GM19328 (cell line): Measurements from ENCODE around the gene MRPS14.
A peak's percentile ranks its signal among the peaks of the same experiment; 100 is the strongest.
"Not testable (repeated sequence)": the region's sequence is repeated elsewhere in the genome, so short reads cannot be mapped to it uniquely, and the experiment has no call there.

Experiments used
- ATAC-seq: cut with Tn5 transposase; IDR thresholded peaks from one replicate; pipeline ENCODE4 v1.9.1; 2021; ENCODE audit warnings: mild to moderate bottlenecking, moderate library complexity; ENCODE audit not compliant: unreplicated experiment

The MRPS14 gene

DNA sequence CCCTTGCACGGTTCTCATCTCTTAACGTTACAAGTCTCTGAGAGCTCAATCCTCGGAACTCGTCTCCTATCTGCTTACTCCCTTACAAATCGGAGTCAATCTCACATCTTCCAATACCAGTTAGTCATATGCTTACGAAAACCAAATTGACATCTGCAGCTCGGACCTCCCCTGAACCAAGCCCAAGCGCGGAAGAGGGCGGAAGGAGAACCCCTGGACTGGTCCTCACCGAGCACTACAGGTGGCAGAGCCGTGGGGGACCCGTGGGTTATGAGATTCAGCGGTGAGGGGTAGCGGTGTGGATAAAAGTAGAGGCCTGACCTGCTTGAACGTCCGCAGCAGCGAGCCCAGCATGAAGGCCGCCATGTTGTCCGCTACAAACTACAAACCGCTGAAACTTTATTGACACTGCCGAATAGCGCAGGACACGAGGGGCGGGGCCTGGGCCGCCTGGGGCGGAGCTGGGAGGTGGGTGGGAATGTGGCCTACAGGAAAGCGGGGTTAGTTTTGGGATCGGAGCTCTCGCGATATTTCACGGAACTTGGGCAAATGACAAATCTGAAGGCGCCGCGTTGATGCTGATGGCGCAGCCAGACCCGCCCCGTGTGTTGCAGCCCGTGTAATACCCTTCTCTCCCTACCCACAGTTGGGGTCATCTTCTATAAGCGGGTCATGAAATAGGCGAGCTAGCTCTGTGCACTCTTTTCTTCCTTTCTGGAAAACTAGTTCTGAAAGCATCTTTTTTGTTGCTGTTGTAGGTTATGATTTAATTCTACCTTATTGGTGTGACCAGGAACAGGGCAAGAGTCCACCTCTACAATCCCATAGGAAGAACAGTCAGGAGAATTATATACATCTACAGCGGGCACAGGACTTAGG is at the start of gene MRPS14:
TSS of gene MRPS14 (minus strand) at position 383 of the 879 bp plus-strand sequence. CDS start at position 366, 17 bp downstream.
- peak; percentile 83 for ATAC-seq

DNA sequence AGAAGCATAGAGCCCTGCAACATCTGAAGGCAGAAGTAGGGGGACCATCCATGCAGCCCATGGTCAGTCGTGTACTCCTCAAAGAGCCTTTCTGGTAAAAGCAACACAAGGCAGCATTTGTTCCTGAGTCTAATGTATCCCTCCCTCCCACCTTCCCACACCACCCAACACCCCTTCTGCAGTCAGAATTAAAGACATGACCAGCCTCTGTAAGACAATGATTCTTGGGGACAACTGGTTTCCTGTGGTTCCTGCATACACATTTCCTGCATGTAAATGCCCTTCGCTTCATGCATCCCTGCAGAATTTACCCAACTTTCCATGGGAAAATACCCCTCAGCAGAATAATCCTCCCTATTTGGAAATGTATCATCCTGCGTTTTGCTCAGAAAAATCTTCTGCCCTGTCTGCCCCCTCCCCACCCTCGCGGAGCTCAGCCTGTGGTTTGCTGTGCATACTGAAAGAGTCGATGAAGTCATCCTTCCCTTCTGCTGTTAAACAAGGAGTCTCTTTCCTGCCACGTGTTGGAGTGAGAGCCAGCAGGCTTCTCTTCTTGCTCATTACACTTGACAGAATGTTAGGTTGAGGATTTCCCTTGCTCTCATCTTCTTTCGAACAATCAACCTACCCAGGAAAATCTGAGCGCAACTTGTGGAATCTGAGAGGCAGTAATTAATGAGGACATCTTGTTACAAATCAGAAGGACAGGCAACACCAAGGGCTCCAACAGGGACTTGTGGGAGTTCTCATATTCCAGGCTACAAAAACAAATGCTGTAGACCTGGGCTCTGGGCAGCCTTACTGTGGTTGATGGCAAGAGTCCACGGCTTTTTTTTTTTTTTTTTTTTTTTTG is 49.1 kb upstream of the MRPS14 start:
- no peak for ATAC-seq

DNA sequence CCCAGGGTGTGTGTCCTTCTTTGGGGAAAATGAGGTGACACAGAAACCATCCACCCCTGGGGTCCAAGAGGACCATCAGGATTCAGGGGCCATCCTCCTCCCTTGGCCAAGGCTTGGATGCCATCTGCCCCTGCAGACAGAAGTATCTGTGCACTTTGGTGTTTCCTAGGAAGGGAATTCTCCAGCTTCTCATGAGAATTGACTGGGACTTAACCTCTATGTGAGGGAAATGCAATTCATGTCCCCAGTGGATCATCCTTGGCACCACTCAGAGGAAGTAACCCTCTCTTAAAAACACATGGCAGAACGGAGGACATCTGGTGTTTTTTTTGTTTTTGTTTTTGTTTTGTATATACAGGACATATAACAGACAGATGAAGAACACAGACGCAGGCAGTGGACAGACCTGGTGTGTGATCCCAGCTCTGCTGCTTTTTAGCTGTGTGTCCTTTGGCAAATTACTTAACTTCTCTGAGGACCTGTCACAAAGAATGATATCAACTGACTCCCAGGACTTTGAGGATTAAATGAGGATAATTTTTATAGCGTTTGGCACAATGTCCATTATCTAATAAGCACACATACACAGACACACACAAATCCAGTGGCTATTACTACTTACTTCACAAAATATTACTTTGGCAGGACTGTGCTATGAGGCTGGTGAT is 48.2 kb upstream of the MRPS14 start:
- ATAC-seq = no peak

DNA sequence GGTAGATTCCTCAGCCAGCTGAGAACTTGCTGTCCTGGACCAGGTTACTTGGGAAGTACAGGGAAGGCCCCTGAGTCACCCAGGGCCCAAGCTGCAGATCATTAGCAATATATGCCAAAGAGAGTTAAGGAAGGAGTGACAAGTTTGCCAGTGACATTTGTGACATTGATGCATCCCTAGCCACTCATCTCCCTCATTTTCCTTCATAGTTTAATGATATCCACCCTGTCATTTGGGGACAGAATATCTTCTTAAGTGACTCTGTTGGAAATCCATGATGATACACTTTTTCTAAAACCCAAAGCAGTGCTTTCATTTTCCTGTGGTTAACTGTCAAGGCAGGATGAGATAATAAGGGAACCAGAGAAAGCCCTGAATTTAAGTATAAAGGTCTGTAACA is 47.6 kb upstream of the MRPS14 start:
- no peak for ATAC-seq

DNA sequence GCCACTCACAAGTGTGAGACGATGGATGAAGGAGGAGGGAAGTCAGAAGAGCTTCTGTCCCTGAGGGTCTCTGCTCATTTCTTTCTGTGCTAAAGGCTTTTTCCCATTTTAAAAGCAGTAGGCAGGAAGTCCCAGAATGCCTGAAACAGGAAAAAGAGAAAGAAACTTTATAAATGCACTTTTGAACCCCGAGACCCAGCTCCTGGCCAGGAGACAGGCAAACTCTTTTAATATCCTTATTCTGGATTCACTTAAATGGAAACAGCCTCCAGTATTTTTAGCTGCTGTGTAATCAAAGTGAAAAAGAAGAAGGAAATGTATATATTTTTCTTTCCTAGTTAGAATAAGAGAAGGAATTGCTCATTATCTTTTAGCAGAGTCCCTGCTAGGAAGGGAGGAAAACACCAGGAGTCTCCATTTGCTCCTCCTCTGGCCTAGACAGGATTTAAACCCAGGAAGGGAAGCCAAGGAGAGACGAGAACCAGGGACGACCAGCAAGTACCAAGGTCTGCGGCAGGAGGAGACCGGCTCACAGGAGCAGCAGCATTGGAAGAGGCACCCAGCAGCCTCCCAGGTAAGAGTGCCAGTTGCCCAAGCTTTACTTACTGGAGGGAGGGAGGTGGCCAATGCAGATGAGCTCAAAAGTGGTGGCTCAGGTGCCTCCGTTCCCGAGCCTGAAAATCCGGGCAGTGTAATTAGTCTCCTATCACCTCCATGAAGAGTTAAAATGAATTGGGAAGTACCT is 44.3 kb upstream of the MRPS14 start, which contains the start of gene TNN:
TSS of gene TNN (plus strand) at position 472 of the 745 bp plus-strand sequence. CDS start 9,586 bp downstream, outside the sequence.
- ATAC-seq = no peak

DNA sequence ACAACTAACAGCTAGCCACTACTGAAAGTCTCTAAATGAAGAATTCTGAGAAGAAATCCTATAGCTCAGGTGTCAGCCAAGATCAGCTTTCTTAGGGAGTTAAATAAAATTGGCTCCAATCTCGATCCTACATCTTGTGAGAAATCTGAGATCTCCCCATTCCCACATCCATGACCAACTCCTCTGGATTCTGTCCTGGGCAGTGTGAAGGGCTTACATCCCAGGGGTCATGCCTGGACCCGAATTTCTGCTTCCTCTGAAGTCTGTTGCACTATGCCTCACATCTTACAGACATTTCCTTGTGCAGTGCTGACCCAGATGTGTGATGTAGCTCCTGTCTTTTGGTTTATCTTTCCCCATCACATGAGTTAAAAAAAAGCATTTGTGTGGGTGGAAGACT is 39.6 kb upstream of the MRPS14 start:
- ATAC-seq = no peak

DNA sequence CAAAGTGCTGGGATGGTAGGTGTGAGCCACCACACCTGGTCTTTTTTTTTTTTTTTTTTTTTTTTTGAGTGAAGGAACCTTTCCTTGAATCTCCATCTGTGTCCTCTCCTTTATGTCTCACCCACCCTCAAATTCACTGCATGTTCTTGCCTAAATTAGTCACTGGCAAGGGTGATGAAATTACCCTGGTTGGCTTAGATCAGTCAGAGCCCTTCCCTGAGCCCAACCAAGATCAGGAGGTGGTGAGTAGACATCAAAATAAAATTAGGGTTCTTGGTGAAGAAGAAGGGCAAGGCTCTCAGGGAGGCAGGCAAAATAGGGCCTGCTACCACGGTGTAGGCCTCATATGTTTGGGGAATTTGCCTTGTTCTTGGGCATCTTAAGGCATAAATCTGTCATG is 39.1 kb upstream of the MRPS14 start:
- ATAC-seq = no peak

DNA sequence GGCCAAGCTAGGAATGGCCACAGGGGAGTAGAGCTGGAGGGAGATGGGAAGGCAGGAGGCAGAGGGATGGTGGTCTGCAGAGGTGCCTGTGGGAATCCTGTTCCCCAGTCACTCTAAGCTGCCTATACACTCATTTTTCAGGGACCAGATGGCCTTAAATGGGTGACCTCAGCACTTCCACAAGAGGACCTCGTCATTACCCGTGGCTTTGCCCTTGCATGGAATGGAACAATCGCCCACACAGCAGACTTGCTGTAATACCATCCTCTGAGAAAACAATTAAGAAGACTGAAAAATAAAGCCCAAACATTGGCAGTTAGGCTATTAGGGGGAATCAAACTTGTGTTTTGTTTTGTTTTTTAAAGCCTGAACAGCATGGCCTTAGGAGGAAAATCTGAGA is 31.5 kb upstream of the MRPS14 start:
- no peak for ATAC-seq

DNA sequence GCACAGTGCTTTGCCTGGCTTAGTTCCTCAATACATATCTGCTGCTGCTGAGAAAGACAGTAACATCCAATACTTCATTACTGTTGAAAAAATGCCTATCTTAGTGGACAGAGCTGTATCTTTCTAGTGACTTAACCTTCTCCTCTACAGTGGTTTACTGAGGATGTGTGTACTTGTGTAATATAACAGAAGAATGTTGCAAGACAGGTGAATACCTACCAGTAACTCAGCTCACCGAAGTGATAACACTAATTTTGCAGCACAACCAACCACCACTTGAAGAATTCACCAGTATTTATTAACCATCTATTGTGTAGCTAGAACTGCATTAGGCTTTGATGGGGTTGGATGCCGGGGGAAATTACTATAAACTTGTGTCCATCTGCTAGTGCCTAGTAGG is 27.8 kb upstream of the MRPS14 start:
- ATAC-seq = no peak

DNA sequence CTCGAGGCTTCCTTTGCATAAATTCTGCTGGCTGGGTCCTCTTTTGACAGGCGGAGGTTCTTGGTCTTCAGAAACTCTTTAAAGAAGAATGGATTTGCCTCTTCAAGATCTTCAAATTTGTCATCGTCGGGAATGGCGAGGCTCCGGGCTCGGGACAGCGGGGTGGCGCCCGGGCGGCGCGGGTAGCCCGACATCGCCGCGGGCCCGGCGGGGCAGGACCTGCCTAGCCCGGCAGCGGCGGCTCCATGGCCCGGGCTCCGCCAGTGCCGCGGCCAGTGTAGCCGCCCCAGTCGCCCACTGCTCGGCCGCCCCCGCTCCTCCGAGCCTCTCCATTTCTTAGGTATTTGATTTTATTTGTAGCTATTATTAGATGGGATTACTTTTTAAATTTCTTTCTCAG is 22.3 kb upstream of the MRPS14 start:
- no peak for ATAC-seq

DNA sequence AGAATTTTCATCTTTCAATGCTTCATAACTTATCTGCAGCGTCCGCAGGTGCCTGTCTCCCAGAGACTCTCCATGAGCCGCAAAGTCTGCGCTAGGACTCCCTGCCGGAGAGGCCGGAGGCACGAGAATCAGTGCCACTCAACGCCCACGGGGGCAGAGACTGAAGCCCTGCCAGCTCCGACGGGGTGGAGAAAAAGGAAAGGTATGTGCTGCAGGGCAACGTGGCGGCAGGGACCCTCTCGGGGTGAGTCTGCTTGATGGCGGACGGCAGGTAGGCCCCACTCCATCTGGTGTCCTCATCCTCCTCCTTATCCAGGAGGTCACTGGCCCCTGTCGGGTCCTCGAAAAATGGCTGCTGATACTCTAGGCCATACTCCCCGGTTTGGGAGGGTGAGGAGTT is 21.9 kb upstream of the MRPS14 start:
- no peak for ATAC-seq

DNA sequence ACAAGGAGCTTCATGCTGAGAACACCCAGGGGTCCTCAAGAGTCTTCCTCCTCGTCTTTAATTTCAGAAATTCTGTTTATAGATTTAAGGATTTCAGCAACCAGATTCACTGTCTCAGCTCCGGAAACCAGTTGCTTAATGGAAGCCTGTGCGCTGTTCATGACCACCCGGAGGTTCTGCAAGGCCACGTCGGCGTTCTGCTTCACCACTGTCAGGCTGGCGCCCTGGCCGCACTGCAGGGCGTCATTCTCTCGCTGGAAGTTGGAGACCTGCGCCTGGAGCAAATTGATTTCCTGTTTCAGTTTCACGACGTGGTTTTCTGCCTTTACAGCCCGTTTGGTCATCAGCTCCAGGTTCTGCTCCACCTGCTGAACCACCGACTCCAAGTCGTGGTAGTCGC is 21.4 kb upstream of the MRPS14 start:
- not testable (repeated sequence) for ATAC-seq

DNA sequence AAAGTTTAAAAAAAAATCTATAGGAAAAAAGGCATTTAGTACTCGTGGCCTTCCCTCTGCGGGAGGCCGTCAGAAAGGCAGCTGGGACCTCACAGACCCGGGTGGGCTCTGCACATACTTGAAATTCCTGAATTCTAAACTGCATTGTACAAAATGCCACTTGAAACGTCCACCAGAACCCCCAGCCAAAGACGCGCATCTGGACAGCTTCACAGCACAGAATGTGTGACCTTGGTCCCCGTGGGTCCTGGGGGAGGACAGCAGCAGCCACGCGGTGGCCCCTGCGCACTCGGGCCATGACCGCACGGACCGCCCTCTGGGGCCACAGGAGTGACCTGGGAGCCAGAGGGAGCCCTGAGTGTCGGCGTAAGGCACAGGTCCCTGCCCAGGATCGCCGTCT is 20.6 kb upstream of the MRPS14 start:
- no peak for ATAC-seq

DNA sequence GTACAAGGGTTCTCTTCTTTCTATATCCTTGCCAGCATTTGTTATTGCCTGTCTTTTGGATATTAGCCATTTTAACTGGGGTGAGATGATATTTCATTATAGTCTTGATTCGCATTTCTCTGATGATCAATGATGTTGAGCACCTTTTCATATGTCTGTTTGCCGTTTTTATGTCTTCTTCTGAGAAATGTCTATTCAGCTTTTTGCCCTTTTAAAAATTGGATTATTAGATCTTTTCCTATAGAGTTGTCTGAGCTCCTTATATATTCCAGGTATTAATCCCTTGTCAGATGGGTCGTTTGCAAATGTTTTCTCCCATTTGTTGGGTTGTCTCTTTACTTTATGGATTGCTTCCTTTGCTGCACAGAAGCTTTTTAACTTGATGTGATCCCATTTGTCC is 19.4 kb upstream of the MRPS14 start:
- ATAC-seq = no peak

DNA sequence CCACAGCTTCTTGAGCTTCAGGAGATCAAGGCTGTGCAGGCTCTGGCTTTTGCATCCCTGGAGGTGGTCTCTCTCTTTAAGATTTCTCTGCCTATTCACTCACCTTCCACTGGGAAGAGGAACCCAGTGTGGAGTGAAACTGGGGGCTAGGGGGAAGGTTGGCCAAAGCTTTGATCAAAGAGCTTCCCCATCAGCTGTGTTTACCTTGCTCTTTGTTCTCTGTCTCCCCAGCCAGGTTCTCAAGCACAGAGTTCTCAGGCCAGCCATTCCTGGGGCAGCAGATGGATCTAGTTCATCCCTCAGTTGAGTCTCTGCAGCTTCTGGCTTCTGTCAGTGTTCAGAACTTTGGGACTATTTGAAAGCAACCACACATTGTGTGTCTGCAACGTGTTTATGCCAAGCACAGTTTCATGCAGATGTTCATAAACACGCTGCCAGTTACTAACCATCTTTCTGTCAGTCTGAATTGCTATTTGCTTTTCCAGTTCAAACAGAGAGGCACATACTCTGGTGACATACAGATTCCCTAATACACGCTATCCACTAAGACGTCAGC is 17.2 kb upstream of the MRPS14 start:
- ATAC-seq = no peak

DNA sequence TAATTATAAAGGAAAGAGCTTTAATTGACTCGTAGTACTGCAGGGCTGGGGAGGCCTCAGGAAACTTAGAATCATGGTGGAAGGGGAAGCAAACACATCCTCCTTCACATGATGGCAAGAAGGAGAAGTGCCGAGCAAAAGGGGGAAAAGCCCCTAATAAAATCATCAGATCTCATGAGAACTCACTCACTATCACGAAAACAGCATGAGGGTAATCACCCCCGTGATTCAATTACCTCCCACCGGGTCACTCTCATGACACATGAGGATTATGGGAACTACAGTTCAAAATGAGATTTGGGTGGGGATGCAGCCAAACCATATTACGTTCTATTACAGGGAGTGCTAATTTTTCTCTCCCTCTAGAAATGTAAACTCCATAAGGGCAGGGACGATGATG is 14.2 kb upstream of the MRPS14 start:
- ATAC-seq = no peak

DNA sequence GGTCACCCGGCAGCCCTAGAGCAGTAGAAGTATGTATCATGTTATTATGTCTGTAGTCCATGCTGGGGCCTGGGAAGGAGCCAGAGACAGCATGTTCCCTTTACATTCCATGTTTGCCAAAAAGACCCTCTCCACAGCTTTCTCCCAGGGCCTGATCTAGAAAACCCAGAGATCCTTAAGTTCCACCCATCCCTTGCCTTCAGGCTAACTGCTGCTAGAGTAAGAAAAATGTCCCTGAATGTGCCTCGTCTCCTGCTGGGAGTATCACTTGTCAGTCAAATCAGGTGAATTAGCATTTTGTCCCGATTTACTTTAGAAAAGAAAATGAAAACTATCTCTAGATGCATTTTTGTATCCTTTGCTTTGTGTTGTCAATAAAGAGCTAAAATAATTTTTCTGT is 13.3 kb upstream of the MRPS14 start:
- ATAC-seq = no peak

DNA sequence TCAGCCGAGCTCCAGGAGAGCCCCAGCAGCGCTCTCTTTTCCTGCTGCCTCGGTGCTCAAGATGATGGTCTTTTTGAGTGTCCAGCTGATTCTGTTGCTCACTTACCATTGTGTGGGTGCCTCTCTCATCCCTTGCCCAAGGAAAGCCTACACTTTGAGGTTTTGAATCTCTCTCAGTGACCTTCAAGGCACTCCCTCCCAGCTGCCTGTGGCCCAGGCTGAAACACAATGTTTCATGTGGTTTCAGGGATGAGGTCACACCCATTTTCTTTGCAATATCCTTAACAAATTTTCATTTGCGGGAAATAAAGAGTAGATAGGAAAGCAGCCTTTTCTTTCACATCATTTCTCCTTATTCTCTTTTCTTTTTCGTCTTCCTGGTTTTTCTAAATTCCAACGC is 12.6 kb upstream of the MRPS14 start:
- ATAC-seq = no peak

DNA sequence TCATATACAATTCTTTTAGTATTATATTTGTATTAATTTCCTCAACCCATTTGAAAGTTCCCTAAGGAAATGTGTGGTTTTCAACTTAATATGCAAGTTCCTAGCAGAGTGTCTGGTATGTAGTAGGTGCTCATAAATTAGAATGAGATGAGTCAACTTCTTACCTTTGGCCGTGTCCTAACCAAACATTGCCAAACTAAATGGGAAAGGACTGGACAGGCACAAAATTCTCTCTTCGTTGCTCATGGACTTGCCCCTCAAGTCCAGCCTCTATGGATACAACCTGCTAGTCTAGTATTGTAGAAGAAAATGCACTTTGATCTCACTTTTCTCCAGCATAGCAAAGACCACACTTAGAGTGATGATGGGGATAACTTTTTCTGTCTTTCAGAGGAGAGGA is 11.6 kb upstream of the MRPS14 start:
- no peak for ATAC-seq

DNA sequence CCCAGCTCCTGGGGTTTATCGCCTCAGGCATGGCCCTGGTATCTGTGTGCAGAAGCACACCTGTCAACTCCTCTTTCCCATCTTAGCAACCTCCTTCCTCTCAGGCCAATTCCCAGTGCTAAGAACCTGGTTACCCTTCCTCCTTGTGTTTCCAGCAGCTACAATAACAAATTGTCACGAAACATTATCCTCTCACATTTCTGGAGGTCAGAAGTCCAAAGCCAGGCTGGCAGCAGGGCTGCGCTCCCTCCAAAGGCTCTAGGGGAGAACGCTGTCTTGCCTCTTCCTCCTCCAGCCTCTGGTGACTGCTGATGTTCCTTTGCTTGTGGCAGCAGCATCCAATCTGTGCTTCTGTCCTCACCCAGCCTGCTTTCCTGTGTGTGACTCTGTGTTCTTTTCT is 10.7 kb upstream of the MRPS14 start:
- ATAC-seq = no peak
